NCI-H2196 treated with DMSO at 0.1 percent for 48 hours (cell line): Measurements from ENCODE around the gene ISL1.

Experiments
- DNase-seq: peaks from one replicate; lab custom pipeline; 2025; ENCODE audit not compliant: unreplicated experiment; lab: John Stamatoyannopoulos, UW

The ISL1 gene

DNA sequence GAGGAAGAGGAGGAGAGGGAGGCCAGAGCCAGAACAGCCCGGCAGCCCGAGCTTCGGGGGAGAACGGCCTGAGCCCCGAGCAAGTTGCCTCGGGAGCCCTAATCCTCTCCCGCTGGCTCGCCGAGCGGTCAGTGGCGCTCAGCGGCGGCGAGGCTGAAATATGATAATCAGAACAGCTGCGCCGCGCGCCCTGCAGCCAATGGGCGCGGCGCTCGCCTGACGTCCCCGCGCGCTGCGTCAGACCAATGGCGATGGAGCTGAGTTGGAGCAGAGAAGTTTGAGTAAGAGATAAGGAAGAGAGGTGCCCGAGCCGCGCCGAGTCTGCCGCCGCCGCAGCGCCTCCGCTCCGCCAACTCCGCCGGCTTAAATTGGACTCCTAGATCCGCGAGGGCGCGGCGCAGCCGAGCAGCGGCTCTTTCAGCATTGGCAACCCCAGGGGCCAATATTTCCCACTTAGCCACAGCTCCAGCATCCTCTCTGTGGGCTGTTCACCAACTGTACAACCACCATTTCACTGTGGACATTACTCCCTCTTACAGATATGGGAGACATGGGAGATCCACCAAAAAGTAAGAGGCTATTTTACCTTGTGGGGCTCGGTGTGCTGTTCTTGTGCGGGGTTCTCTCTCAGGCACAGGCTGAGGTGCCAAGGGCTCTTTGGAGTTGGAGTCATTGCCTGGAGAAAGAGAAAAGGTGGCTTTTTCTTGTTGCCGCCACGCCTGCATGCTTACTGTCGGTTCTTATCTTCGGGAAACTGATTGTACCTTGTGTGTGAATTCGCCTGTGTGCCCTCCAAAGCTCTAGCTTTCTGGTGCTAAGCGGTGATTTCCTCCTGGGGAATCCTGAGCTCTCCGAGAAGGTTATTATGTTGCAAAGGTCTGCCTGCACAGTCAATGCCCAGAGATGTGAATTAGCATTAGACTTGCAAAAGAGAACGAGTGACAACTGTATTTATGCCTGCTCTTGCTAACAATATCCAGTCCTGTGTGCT is at the start of gene ISL1:
Gene ISL1, plus strand, starts transcription at position 318 of the 991 bp plus-strand sequence. Its CDS starts 224 bp downstream, at position 542.
- DNase-seq, result no peak

GRCh38 chr5:51336878-51337277 is 46.4 kb upstream of the ISL1 start:
- no peak for DNase-seq

DNA sequence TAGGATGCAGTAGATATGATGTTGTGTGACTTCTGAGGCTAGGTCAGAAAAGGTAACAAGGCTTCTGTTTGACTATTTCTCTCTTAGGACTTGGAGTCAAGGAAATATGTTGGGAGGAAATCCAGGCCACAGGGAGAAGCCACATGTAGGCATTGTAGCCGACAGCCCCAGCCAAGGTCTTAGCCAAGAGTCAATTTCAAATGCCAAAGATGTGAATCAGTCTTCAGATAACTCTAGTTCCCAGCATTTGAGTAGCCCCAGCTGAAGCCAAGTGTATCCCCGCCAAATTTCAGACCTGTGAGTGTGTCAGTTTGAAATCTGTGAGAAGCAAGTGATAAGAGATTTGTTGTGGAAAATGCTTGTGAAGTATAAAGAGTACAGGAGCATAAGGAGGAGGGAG is 38.1 kb upstream of the ISL1 start:
- DNase-seq, result no peak

DNA sequence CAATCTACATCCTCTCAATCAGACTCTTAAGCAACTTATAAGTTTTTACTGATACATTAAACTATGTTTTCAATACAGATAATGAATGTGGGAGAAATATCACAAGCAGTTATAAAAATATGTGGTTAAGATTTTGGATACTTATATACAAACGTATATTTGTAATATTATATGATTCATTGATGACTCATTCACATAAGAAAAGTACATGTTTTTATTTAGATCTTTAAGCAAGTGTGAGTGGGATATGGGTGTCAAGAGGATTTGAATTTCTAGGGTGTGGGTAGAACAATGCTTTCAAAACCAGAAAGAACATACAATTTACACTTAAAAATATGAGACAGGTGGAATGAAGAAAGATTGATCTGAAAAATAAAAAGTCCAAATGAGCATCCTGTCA is 36.1 kb upstream of the ISL1 start:
- DNase-seq, result no peak

DNA sequence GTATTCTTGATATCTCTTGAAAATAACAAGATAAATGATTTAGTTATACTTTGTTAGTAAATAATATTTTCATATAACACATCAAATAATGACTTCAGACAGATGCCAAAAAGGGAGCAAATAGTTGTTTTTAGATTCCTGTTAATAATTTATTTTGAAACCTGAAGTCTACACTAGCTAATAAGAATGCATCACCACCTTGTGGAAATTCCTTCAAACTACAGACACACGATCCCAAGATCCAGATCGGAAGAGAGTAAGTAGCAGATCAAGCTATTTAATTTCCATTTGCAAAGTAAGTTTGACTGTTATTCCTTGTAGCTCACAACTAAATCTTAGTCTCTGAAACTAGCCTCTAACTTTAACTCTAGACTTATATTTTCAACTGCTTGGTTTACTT is 35.5 kb upstream of the ISL1 start:
- no peak for DNase-seq

GRCh38 chr5:51371052-51371451 is 12.2 kb upstream of the ISL1 start:
- no peak for DNase-seq

DNA sequence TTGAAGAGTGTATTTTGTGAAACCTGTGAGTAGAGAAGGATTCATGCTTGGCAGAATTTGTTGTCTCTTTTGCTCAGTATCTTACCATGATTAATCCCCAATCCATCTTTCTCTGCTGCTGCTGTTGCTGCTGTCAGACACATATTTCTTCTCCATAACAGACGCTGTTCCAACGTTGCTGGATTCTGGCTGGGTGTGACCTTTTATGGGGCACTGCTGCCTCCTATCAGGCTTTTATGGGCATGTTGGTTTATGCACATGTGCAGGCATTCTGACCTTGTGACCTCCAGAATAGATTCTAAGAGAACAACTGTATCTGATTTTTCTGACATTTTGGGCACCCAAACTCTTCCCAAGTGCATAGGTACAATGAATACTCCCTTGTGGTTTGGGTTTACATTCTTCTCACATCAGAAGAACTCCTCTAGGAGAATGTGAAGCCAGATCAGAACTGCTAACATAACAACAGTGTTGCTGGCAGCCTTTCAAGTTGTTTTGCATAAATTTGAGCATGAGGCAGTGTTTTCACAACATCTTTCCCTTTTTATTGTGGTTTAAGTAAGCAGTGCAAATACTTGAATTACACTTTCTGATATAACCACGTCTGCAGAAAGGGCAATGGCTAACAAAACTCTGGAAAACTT is 9.2 kb upstream of the ISL1 start:
- no peak for DNase-seq

DNA sequence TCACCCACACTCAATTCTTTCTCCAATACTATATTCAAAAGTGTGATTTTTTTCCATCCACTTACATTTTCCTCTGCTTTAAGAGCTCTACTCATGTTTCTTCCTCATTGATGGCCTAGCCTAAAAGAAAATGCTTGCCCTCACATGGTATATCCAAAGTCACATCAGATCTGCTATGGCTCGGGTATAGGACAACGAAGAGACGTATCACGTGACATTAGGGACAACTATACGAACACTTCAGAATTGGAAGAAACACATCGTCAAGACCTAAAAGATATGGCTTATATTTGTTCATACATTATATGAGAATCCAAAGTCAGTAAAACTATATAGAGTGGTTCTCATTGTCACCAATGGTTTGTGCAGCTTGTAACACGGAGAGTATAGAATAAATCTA is 8.2 kb upstream of the ISL1 start:
- DNase-seq, result no peak

DNA sequence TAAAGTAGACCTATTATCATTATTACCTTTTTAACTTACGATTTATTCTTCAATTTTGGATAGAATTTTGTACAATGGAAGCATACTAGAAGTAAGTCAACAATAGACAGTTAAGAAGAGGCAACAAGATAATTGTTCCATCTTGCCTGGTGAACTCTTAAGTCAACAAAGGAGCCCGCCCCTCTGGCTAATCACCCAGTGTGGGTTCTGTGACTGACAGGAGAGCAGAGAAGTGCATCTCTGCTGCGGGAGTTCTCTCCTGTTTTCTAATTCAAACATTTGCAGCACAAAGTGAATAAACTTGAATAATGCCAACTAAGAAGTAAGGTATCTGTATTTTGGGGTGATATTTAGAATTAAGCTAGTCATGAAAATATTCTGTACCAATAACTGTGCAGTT is 6.7 kb upstream of the ISL1 start:
- DNase-seq, result no peak

GRCh38 chr5:51377151-51378060 is 5.8 kb upstream of the ISL1 start:
- DNase-seq, result no peak

GRCh38 chr5:51378061-51378409 is 5.2 kb upstream of the ISL1 start:
- no peak for DNase-seq

DNA sequence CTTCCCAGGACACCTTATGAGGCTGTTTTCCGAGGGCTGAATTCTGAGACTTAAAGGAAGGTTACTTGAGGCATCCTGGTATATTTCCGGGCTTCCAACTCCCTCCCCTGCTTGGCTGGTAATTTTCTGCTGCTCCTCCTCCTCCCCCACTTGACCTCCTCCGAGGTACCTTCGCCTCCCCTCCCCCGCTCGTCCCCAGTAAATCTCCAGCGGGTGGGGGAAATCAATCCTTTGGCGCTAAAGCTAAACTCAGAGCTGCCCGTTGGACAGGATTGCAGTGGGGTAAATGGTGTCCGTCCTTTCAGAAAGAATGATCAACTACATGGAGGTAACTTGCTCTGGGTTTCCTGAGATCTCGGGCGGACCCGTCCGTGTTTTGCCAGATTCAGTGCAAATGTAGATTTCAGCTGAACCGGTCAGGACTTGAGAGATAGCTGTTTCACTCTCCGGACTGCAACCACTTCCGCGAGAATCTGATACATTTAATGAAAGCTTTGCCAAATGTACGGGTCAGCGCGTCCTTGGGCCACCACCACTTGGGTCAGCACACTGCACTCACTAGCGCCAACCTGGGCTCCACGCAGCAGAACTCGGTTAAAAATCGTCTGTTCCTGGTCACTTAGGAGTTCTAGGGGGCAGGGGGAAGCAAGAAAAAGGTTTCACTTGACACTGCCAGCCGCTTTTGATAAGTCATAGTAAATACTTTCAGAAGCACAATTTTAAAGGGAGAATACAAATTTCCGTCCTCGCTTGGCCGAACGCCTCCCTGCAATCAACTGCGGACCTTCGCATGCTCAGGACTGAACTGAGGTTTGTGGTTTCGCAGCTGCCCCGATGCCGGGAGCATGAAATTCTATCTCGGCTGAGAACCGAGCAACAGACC is 4.6 kb upstream of the ISL1 start:
- no peak for DNase-seq

GRCh38 chr5:51379331-51379700 is 3.9 kb upstream of the ISL1 start:
- DNase-seq, result no peak

- DNase-seq, result no peak
These were observed 2.5 kb upstream of the ISL1 start for GRCh38 chr5:51380603-51381207.

DNA sequence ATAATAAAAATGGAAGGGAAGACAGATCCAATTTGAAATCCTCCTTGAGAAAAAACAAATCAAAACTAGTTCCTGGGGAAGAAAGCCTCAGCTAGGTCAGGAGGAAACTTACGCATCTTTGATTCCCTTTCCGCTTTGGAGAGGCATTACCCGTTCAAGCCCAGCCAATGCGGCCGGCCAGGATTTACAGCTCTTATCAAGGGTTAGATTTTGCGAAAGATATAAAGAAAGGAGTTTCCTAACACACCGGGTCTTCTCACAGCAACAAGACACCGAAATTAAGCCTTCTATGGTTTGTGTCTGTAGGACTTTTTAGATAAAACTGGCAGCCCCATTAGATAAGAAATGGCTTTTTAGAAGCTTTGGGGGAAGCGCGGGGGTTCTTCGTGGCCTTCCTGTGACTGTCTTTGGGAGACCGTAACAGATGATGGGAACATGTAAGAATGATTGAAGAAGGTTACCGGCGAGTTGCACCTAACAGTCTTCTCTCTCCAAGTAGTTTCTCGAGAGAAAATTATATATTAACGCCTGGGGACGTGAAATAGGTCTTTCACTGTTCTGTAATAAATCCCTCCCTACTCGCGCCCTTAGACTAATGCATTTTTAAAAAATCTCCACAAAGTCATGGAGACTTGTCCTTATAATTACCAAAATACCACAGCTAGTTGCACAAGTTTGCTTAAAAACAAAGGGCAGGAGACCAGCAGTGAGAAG is 1.3 kb upstream of the ISL1 start:
- DNase-seq, result no peak

DNA sequence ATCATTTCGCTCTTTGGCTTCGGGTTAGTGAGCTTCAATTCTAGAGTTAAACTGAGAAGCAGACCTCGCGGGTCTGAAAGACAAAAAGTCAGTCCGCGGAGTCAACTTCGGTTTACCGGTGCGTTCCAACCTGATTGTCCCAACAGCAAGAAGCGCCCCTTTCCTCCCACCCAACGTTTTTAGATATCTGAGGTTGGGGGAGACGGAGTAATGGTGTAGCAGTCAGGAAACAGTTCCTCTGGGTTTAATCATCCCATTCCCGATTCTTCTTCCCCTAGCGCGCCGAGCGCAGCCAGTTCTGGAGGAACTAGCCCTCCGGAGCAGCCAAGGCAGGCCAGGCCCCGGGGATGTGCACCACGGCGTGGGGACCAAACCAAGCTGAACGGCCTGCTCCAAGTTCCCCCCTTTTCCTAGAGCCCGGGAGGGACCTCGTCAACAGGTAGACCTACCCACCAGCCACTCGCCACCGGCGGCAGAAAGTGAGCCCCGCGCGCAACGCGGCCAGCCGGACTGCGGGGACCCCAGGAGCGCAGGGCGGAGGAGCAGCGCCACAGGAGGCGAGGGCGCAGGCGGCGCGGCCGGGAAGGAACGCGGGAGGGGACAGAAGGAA is 622 bp upstream of the ISL1 start:
- DNase-seq, result no peak

GRCh38 chr5:51384281-51384840 is 1.1 kb downstream of the ISL1 start:
- no peak for DNase-seq

DNA sequence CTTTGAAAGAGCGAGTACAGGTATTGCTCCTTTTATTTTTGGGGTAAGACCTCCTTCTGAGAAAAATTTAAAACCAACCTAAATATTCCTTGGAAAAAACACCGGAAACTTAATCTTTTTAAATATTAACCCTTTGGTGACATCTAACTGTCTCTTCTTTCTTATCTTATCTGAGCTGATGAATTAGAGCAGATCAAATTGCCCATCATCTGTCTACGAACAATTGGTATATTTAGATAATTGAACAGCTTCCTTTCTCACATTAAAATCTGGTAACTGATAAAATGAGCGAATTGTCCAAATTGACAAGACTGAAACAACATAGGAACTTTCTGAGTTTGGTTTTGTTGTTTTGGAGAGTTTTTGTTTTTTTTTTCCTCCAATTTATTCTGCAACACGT is 2.0 kb downstream of the ISL1 start:
- no peak for DNase-seq
